ENCODE results near the gene CAPN9.

CAPN9 gene

DNA sequence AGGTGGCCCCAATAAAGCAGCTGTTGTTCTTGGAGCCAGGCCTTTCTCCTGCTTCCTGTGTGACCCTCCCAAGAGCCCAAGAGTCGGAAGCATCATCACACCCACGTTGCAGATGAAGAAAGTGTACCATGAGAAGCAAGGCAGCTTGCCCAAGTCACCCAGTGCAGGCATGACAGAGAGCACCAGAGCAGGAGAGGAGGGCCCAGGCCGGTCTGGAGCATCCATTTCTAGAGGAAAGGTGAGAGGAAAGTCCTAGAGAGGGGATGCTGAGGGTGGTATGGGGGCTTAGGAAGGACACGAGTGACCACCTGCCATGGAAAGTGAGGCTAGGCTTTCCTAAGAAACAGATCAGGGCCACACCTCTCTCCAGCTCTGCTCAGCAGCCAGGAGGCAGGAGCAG is 74.2 kb downstream of the CAPN9 start:
- DNase-seq (ENCODE audit: low spot score) = no peak
- TF ChIP-seq, protein P1, sequence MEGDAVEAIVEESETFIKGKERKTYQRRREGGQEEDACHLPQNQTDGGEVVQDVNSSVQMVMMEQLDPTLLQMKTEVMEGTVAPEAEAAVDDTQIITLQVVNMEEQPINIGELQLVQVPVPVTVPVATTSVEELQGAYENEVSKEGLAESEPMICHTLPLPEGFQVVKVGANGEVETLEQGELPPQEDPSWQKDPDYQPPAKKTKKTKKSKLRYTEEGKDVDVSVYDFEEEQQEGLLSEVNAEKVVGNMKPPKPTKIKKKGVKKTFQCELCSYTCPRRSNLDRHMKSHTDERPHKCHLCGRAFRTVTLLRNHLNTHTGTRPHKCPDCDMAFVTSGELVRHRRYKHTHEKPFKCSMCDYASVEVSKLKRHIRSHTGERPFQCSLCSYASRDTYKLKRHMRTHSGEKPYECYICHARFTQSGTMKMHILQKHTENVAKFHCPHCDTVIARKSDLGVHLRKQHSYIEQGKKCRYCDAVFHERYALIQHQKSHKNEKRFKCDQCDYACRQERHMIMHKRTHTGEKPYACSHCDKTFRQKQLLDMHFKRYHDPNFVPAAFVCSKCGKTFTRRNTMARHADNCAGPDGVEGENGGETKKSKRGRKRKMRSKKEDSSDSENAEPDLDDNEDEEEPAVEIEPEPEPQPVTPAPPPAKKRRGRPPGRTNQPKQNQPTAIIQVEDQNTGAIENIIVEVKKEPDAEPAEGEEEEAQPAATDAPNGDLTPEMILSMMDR (IDR thresholded peaks at IDR 0.05; ENCODE audit: borderline replicate concordance, control extremely low read depth, extremely low read depth, insufficient read depth, missing control alignments) = no peak
- in situ Hi-C loops (cut with MboI; ENCODE audit: low sequenced_read_pairs, unreplicated experiment) = no loop called here

DNA sequence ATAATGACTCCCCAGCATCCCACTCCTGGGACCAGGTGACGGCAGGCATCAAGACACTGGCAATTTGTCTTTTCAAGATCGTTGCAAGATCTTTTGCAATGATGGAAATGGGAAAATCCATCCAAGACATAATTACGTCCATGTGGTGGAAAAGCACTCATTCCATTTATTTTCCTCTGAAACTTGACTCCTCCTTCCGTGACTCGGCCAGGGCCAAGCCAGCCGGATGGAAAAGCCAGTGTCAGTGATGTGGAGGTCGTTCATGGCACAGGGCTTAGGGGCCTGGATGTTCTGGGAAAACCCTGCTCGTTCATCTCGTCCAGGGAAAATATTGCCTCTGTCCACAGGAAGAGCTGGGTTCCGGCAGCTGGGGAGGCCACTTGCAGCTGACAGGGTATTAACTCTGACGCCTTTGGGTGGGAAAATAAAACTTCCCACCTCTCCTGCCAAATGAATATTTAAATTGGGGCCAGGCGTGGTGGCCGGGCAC is 74.9 kb downstream of the CAPN9 start:
- in situ Hi-C loops (cut with MboI; ENCODE audit: low sequenced_read_pairs, unreplicated experiment) = no loop called here
- TF ChIP-seq, protein P1 (IDR thresholded peaks at IDR 0.05; ENCODE audit: borderline replicate concordance, control extremely low read depth, extremely low read depth, insufficient read depth, missing control alignments) = no peak
- DNase-seq (ENCODE audit: low spot score) = no peak

DNA sequence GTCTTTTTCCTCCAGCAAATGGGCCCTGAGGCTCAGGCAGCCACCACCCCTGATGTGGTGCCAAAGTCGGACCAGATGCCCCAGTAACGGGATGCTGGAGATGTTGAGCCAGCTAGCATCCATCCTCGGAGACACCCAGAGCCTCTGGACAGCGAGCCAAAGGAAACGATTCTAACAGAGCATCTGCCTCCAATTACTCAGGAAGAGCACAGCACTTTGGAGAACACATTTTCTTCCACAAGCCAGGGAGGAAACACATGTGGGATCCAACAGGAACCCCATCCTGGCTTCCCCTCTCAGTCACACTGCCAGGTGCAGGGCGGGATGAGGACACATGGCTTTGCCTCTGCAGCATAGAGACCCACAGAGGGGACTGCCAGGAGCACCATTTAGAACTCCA is 76.2 kb downstream of the CAPN9 start:
- TF ChIP-seq, protein P1 (IDR thresholded peaks at IDR 0.05; ENCODE audit: borderline replicate concordance, control extremely low read depth, extremely low read depth, insufficient read depth, missing control alignments) = no peak
- in situ Hi-C loops (cut with MboI; ENCODE audit: low sequenced_read_pairs, unreplicated experiment) = no loop called here

DNA sequence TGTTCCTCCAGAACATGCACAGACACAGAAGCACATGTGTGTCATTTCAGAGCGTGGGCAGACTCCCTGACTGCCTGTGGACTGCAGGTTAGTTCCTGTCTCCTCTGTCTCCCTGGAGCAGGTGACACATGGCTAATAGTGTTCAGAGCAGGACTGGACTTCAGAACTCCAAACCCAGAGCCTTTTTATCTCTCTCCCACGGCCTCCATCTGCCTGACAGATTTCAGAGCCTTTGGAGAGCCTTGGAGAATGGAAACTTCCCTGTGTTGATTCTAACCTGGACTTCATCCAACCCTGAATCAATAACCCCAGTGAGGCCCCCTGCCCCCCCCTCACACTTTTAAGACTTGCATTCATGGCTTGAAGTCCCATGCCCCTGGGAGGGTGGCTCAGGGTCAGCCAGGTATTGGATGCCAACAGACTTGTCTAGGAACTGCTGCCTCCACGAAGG is 76.8 kb downstream of the CAPN9 start:
- TF ChIP-seq, protein P1 (IDR thresholded peaks at IDR 0.05; ENCODE audit: borderline replicate concordance, control extremely low read depth, extremely low read depth, insufficient read depth, missing control alignments) = no peak
- in situ Hi-C loops (cut with MboI; ENCODE audit: low sequenced_read_pairs, unreplicated experiment) = no loop called here
- DNase-seq (ENCODE audit: low spot score) = no peak

More for the DNA sequence above, 76.2 kb downstream of the CAPN9 start:
- DNase-seq (ENCODE audit: low spot score) = no peak

DNA sequence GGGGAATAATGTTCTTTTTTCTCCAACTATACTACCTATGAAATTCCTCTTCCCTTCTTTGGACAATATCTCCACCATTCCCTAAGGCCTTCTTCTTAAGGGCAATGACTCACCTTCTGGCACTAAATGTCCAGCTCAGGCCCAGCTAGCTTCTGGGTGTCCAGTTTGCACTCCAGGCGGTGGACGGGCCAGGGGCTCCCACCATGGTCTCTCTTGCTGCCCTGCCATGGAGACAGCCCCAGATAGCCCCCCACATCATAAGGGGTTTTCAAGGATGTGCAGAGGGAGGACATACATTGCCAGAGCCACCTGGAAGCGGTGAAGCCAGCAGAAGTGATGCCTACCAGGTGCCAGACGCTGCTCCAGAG is 77.3 kb downstream of the CAPN9 start:
- no peak for DNase-seq (ENCODE audit: low spot score)
- in situ Hi-C loops (cut with MboI; ENCODE audit: low sequenced_read_pairs, unreplicated experiment) = no loop called here
- TF ChIP-seq, protein P1 (IDR thresholded peaks at IDR 0.05; ENCODE audit: borderline replicate concordance, control extremely low read depth, extremely low read depth, insufficient read depth, missing control alignments) = no peak

DNA sequence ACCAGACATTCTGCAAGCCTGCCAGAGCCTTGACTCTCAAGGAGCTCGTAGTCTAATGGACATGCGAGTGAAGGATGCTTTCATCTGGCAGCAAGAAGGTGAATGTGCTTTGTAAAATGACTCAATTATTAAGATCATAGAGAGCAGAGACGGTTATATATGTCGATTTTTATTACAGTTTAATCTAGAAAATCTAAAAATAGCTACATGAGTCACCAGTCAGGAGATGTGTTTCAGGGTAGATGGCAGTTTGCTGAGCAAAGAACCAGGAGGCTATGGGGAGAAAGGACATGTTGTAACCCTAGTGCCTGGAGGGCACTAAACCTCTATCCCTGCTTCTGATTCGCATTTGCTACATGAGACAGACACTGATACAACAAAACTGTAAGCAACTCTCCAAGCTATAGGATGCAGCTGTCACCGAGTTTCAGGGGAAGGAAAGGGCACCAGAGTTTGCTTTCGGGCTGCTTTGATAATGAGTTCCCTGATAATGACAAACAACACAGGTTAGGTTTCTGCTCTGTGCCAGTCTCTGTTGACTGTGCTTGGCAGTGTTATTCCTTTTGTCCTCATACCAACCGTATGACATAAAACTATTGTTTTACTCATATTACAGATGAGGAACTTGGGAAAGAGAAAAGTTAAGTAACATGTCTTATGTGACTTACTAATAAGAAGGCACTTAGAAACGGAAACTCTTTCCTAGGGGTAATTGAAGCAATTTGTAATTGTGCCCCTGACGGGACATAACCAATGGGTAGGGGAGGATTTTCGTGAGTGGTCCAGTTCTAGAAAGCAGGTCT is 77.9 kb downstream of the CAPN9 start:
- in situ Hi-C loops (cut with MboI; ENCODE audit: low sequenced_read_pairs, unreplicated experiment) = no loop called here
- TF ChIP-seq, protein P1 (IDR thresholded peaks at IDR 0.05; ENCODE audit: borderline replicate concordance, control extremely low read depth, extremely low read depth, insufficient read depth, missing control alignments) = no peak
- no peak for DNase-seq (ENCODE audit: low spot score)

All from GM13976 (cell line).